HG03520 (cell line): ENCODE measurements around the gene ABCA13.

Source experiments
- ATAC-seq: cut with Tn5 transposase; IDR thresholded peaks from one replicate; pipeline ENCODE4 v1.9.1; 2021; ENCODE audit warnings: mild to moderate bottlenecking, moderate library complexity; ENCODE audit not compliant: unreplicated experiment

Gene ABCA13

GRCh38 chr7:48296966-48297365 lies 125.7 kb downstream of the ABCA13 start:
- no peak for ATAC-seq

DNA sequence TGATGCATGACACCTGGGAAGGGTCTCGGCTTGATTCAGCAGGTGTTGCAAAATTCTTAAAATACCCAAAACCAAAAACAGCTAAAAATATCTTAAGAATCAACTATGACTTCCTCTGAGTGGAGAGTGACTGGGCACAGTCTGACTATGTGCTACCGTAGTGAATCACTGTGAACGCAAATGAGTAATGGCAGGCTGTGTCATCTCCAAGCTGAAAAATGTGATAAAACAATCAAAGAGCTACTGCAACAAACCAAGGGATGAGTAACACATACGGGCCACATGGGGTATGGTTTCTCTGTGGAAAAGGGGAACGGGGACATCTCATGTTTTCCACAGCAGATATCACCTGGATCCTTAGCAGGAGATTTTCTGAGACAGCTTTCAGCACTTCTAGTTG lies 127.5 kb downstream of the ABCA13 start:
- peak; percentile 84 for ATAC-seq

DNA sequence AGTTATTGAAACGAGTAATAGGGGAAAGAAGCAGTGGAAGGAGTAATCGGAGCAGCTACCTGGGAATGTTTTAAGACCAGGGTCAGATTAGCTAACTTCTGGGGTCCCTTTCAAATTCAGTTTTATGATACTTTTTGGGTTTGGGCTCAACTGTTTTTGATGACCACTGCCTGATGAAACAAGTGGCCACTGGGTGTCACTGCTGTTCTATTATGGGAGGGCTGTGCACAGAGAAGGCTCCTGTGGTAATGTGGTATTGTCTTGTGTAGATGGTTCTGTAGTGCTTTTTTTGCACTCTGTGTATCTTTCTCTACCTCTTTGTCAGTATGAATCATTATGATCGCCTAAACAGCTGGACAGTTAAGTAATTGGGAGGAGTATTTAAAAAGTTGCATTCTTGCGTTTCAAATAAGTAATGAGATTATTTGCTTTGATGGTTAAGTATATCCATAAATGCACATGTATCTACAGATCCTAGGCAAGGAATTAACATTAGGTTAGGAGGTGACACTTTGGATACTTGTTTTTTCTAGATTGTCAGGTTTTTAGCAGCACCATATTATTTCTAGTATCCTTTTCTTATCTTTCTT lies 128.4 kb downstream of the ABCA13 start:
- ATAC-seq, result peak; percentile 83

DNA sequence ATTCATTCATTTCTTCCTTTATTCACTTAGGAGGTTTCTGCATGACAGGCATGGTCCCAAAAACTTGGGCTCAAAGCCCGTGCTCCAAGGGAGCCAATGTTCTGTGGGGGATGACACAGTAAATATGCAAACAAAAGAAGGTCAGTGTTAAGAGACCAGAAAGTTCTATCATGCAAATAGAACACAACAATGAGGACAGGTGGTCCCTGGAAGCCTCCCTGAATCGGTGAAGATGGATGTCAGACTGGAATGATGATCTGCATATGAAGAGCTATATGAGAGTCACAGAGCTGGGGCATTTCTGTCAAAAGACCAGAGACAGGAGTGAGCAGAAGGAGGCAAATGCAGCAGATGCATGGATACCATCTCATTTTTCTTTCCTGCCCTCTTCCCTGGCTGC lies 129.0 kb downstream of the ABCA13 start:
- no peak for ATAC-seq

- ATAC-seq, result no peak
These were observed 129.9 kb downstream of the ABCA13 start for GRCh38 chr7:48301201-48301600.

- no peak for ATAC-seq
These were observed 133.4 kb downstream of the ABCA13 start for GRCh38 chr7:48304641-48305040.

- ATAC-seq, result no peak
These were observed 134.4 kb downstream of the ABCA13 start for GRCh38 chr7:48305661-48306060.

DNA sequence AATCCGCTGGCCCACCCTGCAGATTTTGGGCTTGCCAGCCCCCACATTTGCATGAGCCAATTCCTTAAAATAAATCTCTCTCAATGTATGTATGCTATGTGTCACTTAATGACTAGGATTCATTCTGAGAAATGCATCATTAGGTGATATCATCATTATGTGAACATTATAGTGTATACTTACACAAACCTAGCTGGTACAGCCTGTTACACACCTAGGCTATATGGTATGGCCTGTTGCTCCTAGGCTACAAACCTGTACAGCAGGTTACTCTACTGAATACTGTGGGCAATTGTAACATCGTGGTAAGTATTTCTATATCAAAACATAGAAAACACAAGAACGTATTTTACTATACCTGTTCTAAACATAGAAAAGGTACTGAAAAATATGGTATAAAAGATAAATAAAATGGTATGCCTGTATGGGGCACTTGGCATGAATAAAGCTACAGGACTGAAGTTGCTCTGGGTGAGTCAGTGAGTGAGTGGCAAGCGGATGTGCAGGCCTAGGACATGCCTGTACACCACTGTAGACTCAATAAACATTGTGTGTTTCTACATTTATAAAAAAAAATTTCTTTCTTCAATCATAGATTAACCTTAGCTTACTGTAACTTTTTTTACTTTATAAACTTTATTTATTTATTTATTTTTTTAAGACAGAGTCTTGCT lies 135.9 kb downstream of the ABCA13 start:
- no peak for ATAC-seq

DNA sequence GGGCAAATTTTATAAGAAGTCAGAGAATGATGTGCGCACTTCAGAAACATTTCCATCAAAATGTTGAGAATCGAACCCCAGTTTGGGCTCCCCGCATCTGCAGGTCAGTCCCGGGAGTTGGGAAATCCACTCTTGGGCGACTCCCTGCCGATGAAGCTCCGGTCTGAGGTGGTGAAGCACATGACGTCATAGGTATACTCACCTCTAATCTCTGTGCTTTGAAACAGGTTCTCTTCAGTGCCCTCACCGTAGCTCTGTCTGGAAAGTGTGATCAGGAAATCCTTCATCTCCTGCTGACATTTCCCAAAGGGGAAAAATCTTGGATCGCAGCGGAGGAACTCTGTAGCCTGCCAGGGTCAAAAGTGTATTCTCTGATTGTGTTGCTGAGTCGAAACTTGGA lies 138.5 kb downstream of the ABCA13 start:
- no peak for ATAC-seq

DNA sequence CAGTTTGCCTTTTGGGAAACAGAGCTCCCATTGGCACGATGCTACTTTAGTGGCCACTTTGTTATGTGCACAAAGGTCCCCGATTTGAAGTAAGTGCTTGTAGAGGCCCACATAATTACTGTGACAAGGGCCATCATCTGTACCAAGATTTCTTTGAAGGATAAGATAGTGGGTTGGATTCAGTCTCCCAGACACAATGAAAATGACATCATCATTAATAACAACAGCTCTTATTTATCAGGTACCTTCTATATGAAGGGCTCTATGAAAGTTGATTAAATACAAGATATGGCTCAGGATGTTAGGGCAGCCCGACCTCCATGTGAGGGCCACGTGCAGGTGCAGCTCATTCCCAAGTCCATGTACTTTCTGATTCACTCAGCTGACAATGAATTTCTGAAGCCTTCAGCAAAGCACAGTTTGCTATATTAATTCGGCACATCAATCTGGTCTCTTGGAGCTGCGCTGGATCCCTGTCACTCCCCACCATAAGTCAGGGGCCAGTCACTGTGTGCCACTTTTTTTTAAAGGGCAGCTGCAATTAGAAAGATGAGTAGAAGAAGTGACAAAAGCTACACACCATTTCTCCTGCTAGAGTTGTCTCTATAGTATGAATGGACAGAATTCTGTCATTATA lies 140.3 kb downstream of the ABCA13 start:
- ATAC-seq, result no peak

GRCh38 chr7:48312151-48312550 lies 140.9 kb downstream of the ABCA13 start:
- no peak for ATAC-seq

DNA sequence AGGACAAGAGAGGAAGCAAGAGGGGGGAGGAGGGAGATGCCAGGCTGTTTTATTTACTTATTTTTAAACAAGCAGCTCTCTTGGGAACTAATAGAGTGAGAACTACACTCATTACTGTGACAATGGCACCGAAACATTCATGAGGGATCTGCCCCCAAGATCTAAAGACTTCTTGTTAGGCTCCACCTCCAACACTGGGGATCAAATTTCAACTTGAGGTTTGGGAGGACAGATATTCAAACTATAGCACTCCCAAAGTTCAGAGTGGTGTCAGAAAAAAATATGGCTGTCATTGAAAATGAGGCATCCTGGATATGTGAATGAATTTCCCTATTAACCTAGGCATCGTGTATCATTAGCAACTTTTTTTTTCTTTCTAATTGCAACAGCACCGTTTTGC lies 145.5 kb downstream of the ABCA13 start:
- ATAC-seq, result no peak

GRCh38 chr7:48317360-48317759 lies 146.1 kb downstream of the ABCA13 start:
- no peak for ATAC-seq

DNA sequence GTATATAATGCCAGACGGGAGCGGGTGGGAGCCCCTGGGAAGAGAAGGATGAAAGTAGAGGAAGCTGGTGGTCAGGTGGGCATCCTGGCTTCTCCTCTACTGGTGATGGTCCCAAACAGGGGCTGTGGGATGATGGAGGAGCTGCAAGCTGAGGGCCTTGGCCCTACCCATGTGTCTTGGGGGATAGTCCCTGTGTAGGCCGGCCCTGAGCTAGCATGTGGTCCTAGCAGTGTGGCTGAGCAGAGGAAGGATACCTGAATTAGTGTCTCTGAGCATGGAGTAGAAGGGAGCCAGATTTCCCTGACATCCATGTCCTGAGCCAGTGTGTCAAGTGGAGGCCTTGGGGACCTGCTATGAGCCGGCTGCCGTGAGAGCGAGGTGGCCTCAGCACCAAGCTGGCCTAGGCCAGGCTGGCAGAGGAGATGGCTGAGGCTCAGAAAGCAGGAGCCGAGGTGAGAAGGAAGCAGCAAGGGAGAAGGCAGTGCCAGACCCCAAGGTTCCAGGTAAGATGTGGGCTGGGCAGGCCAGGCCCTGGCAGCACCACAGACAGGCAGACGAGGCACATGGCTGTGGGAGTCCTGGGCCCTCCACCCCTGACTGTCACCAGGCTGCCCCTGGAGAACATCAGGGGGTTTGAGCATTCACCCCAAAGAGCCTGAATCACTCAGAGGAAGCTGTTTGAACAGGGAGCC lies 150.2 kb downstream of the ABCA13 start:
- no peak for ATAC-seq

- ATAC-seq, result no peak
These were observed 165.9 kb downstream of the ABCA13 start for GRCh38 chr7:48337012-48337621.

DNA sequence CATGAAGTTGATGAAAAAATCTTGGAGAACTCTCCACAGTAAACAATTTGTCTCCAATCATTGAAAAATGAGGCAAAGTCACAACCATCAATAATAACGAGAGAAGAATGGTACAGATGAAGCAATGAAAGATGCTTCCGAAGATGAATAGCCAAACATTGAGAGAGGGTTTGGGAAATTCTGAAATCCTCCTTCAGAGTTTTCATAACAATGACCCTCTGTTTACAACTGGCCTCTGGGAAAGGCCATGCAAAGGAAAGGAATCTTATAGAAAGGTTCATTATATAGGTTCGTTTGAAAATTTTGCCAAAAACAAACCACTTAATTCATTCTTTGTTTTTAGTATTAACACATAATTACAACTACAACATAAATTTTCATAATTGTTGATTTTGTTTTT lies 166.5 kb downstream of the ABCA13 start:
- no peak for ATAC-seq

- no peak for ATAC-seq
These were observed 176.1 kb downstream of the ABCA13 start for GRCh38 chr7:48347230-48347825.

DNA sequence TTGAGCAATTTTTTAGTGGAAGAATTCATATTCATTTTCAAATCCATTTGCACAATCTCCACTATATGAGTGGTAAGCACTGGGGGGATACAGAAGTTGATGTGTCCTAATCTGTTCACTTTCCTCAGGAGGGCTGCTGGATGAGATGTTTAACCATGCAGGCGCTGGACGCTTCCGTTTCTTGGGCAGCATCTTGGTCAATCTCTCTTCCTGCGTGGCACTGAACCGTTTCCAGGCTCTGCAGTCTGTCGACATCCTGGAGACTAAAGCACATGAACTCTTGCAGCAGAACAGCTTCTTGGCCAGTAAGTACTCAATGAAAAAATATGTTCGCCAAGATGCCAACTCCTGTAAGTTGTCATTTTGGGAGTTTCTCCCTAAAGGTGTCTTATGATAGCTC lies 179.3 kb downstream of the ABCA13 start:
- no peak for ATAC-seq

- no peak for ATAC-seq
These were observed 180.6 kb downstream of the ABCA13 start for GRCh38 chr7:48351900-48352299.

GRCh38 chr7:48355346-48355745 lies 184.1 kb downstream of the ABCA13 start:
- no peak for ATAC-seq

- ATAC-seq, result no peak
These were observed 189.3 kb downstream of the ABCA13 start for GRCh38 chr7:48360574-48360973.
